Motor neuron (in vitro differentiated cells): ENCODE data around the gene CDH20. TPM values are rescaled to one million over a fixed set of nuclear protein-coding genes. Genes with fewer than 3 reads are reported as not detected.

Source experiments
- ATAC-seq, 8 experiments: fragments of 200-7000 bp; cut with Tn5 transposase; replicated peaks in 6 of 8; 2 replicates each; pipeline ENCODE4 v1.8.0; 2021; ENCODE audit warnings: mild to moderate bottlenecking in 8 of 8, moderate library complexity in 8 of 8
- H3K27ac ChIP-seq, 2 donors: fragments of 250-450 bp; sonication (Bioruptor Pico); 2 replicates each; pipeline ENCODE4 v1.9.0; 2021; ENCODE audit warnings: antibody characterized with exemption in 2 of 2, mild to moderate bottlenecking in 2 of 2, moderate library complexity in 1 of 2
- H3K4me1 ChIP-seq, 2 donors: fragments of 250-450 bp; sonication (Bioruptor Pico); replicated peaks in 1 of 2; 2 replicates each; pipeline ENCODE4 v1.6.1; 2021; ENCODE audit warnings: antibody characterized with exemption in 2 of 2, mild to moderate bottlenecking in 2 of 2, moderate library complexity in 1 of 2
- H3K4me3 ChIP-seq, 5 donors: fragments of 250-450 bp; sonication (Bioruptor Pico); 2 replicates each; pipeline ENCODE4 v1.9.0; 2021; ENCODE audit warnings: antibody characterized with exemption in 5 of 5, mild to moderate bottlenecking in 5 of 5, moderate library complexity in 4 of 5
- WGBS, 10 experiments: fragments of 450-650 bp; shearing (Covaris generic); methylation state at CpG; one replicate each; pipeline ENCODE4 v1.0.0; 2022; 5-methylcytosine and 5-hydroxymethylcytosine counted together
- in situ Hi-C, 9 experiments: fragments of 400-800 bp; cut with MboI; loops; one replicate each; pipeline ENCODE4 v1.15.0; 2021; ENCODE audit warnings: low sequenced_read_pairs in 9 of 9, low pct_unique_long_range_greater_than_20kb in 2 of 9; ENCODE audit not compliant: unreplicated experiment in 9 of 9
- total RNA-seq, 8 experiments: library from RNA; unstranded; fragments of 300-600 nt; gene quantifications; 2 replicates each; pipeline versions ENCODE4 v1.2.3 to v1.2.4, GENCODE V29; 2022

CDH20 gene
- total RNA-seq, 8 experiments from 2014 or later, result 5.4 to 38.9 (median 8.8) TPM; not detected in 3

DNA sequence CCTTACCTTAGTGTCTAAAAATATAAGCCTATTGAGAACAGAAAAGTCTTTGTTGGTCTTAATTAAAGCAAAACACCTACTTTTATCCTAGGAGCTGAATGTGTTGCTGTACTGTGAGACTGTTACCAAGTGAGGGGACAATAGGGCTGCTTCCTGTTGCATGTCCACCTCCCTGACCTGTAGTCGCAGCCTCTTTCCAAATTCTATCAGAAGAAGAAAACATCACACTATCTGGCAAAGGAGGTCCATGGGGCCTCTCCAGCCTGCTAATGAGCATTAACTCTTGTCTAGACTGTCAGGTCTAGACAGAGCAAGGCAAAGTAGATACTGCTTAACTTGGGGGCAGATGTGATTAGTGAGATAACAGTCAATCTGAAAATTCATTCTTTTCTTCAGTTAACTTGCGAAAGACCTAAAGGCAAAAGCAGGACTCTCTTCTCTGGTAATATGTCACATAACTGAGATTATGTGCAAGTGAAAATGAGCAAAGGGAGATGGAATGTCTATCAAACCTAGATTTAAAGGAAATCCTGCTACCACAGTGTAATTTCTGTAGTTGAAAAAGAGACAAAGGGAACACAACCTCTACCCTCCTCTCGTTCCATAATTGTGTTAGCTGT lies 66.9 kb downstream of the CDH20 start:
- Histone ChIP-seq H3K27ac (no peak overlapping the region), H3K4me1 (peaks cover 3 to 6% of the 10 kb centered on the region in 2 donors), H3K4me3 (no peak overlapping the region)
- ATAC-seq, result peak in 3 of 8 experiments; percentile 44 to 91 (median 67)
- 17 to 100% (median 71%) methylated on average over 1 to 3 of the region's 3 CpGs; no CpG with 5 or more reads in 1 of the 10 experiments for WGBS, 10 experiments
- in situ Hi-C loops, result no loop called here

DNA sequence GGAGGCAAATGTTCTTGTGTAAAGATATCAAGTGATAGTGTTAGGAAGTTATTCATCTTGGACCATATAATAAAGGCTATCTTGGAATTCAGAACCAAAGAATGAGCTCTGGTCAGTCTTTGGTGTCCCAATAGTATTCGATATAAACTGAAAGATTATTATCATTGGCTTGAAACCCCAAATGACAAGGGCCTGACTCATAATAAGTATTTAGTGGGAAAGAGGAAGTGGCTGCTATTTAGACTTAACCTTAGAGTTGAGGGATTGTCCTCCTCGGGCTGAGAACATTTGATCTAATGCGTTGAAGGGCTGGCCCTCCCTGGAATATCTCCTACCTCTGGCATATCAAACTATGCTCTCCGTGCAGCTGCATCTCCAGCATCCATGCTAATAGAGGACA lies 67.5 kb downstream of the CDH20 start:
- 0 to 100% (median 83%) methylated on average over 1 to 4 of the region's 4 CpGs; no CpG with 5 or more reads in 1 of the 10 experiments for whole genome bisulfite sequencing, 10 experiments
- Histone ChIP-seq H3K4me3 (no peak overlapping the region), H3K4me1 (peaks cover 3 to 6% of the 10 kb centered on the region in 2 donors), H3K27ac (no peak overlapping the region)
- ATAC-seq, result no peak
- in situ Hi-C loops, result no loop called here

DNA sequence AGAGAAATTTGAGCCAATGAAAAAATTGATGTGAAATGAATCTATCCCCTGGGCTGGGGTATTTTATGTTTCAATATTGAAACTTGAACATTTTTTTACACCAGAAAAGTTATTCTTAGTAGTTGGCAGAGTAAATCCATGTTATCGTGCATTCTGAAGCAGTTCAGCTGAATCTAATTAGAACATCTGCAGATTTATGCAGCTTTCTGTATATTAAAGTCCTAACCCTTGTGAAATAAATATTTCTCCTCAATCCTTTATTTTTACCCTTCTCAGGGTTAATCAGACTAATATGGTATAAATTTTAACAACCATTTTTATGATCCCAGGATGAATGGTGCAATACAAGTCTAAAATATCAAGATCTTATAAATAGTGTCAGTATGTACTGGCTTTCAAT lies 69.5 kb downstream of the CDH20 start:
- peaks cover 3 to 6% of the 10 kb centered on the region in 2 donors for H3K4me1 ChIP-seq
- H3K4me3 ChIP-seq, result no peak overlapping the region
- H3K27ac ChIP-seq, result no peak overlapping the region
- 0 to 100% (median 33%) methylated on average over 1 of the region's 1 CpG; no CpG with 5 or more reads in 3 of the 10 experiments for WGBS, 10 experiments
- in situ Hi-C loops, result no loop called here
- peak in 1 of 8 experiments; percentile 17 for ATAC-seq

DNA sequence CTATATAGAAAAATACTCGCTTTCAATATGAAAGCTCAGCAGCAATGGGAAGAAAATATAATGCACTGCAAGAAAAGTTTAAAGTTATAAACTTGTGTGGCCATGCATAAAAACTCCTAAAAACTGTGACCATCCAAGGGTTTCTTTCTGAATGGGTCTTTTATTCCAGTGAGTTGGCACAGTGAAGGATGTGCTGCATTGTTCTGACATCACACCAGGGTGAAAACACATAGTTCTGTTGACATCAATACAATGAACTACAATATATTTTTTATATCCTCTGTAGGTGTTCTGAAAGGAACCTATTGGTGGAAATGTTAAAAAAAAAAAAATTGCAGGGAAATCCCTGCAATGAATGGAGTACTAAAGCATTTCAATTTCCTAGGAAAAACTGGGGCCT lies 80.2 kb downstream of the CDH20 start:
- Histone ChIP-seq H3K4me1 (peaks cover 16 to 20% of the 10 kb centered on the region in 2 donors), H3K4me3 (no peak overlapping the region), H3K27ac (peak overlapping the region in 1 of 2 donors; percentile 30)
- in situ Hi-C loops, result no loop called here
- WGBS, 10 experiments, result 17 to 100% (median 62%) methylated on average over 1 of the region's 1 CpG; no CpG with 5 or more reads in 2 of the 10 experiments
- ATAC-seq, result peak in 5 of 8 experiments; percentile 41 to 92 (median 60)

DNA sequence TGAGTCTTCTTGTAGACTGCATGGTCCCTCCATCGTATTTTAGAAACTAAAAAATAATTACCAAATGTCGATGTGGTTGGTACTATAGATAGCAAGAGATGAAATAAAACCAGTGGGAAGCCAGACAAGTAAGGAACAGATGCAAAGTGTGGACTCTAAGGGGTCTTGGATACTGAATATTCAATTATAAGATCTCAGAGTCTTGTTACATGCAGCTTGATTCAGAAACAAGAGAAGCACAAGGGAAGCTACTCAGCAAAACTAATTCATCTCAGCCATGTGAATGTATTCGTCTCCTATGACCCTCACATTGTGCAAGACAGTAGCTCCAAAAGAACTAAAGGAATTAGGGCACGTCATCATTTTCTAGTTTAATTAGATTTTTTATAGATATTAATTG lies 80.9 kb downstream of the CDH20 start:
- in situ Hi-C loops, result no loop called here
- ATAC-seq, result peak in 5 of 8 experiments; percentile 38 to 71 (median 54)
- WGBS, 10 experiments, result 11 to 54% (median 35%) methylated on average over 1 to 4 of the region's 4 CpGs
- no peak overlapping the region for H3K4me3 ChIP-seq
- peaks cover 16 to 20% of the 10 kb centered on the region in 2 donors for H3K4me1 ChIP-seq
- H3K27ac ChIP-seq, result peak overlapping the region in 1 of 2 donors; percentile 54

DNA sequence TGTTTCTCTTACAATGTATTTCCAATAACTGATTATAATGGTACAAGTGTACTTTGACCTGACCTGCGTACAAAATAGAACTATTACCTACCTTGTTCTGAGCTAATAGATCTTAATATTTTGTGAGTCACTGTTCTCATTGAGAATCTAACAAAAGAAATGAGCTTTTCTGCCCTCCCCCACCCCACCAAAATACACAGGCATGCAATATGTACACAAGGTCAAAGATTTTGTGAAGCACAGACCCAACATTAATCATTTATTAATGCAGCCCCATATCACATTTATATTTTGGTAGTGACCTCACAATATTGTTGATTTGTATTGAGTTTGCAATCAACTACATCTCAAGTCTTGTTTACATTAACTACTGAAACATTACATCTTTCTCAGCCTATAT lies 86.5 kb downstream of the CDH20 start:
- 60 to 100% (median 90%) methylated on average over 1 of the region's 1 CpG; no CpG with 5 or more reads in 1 of the 10 experiments for WGBS, 10 experiments
- Histone ChIP-seq H3K4me1 (peaks cover 0 to 7% of the 10 kb centered on the region in 2 donors), H3K27ac (no peak overlapping the region), H3K4me3 (no peak overlapping the region)
- no peak for ATAC-seq
- in situ Hi-C loops, result no loop called here

DNA sequence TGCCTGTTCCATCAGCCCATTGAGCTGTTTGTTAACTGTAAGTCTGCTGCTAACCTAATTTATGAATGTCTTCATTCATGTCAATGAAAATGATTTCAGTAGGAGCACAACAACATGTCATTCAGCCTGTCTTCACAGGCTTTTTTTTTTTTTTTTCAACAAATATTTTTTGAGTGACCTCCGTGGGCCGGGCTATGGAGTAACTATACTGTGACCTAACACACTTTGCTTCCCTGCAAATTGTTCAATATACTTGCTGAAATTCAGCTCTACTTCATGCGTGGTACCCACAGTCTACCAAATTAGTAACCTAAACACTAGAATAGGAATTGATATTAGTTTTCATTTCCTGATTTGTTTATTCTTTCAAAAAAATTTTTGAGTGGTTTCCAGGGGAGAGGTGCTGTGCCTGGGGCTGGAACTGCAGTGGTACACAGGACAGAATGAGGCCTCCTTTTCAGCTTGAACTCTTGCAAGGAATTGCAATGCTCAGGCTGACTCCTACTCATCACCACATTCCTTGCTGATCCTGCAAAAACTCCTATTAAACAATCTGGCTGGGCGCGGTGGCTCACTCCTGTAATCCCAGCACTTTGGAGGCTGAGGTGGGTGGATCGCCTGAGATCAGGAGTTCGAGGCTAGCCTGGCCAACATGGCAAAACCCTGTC lies 87.1 kb downstream of the CDH20 start:
- H3K4me3 ChIP-seq, result no peak overlapping the region
- no peak overlapping the region for H3K27ac ChIP-seq
- in situ Hi-C loops, result no loop called here
- ATAC-seq, result peak in 5 of 8 experiments; percentile 49 to 92 (median 65)
- 71 to 100% (median 90%) methylated on average over 2 to 6 of the region's 7 CpGs; no CpG with 5 or more reads in 1 of the 10 experiments for WGBS, 10 experiments
- H3K4me1 ChIP-seq, result peaks cover 0 to 8% of the 10 kb centered on the region in 2 donors

DNA sequence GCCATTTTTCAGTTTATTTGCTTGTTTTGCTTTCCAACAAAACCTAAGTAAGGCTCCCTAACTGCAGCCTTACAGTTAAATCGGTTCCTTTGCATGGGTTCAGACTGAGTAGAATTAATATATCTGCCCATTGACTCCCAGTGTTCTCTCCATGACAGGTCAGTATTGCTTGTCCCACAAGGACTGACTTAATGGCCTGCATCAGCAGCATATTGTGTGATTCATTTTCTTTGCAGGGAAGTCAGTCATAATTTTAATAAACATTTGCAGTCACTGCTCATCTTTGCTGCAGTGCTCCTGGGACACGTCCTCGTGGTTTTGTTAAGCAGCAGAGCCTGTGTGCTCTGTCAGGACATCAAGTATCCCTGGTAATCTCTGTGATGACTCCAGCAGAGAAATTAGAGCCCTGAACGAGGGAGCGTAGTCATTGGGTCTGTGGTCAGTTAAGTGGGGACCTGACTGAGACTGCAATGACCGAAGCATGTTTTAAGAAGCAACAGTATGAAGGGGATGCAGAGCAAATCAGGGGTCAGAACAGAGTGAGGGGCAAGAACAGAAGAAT lies 93.3 kb downstream of the CDH20 start:
- WGBS, 10 experiments, result 41 to 83% (median 53%) methylated on average over 1 to 6 of the region's 6 CpGs; no CpG with 5 or more reads in 2 of the 10 experiments
- Histone ChIP-seq H3K27ac (peak overlapping the region; percentile 39 to 41), H3K4me3 (no peak overlapping the region), H3K4me1 (peaks cover 13 to 38% of the 10 kb centered on the region in 2 donors)
- in situ Hi-C loops, result no loop called here
- peak in 5 of 8 experiments; percentile 98 to 99 (median 99) for ATAC-seq

DNA sequence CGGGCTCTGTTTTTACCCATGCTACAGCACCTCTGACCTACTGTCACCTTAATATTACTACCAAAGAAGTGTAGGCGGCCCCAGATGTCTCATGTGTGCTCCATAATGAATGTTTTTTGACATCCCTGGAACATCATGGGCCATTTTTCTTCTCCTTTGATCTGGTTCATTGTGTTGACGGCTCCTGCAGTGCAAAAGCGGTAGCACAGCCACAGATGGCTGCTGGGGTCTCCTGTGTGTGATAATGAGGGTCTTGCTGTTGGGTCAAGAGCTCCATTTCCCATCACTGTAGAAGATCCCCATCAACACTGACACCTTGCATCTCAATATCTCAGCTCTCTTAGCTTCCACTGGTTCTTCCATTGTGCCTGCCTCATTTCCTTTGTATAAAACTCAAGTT lies 95.0 kb downstream of the CDH20 start:
- H3K27ac ChIP-seq, result peak overlapping the region; percentile 16 to 26
- ATAC-seq, result no peak
- in situ Hi-C loops, result no loop called here
- peaks cover 13 to 36% of the 10 kb centered on the region in 2 donors for H3K4me1 ChIP-seq
- no peak overlapping the region for H3K4me3 ChIP-seq
- whole genome bisulfite sequencing, 10 experiments, result 0 to 100% (median 33%) methylated on average over 1 to 4 of the region's 4 CpGs; no CpG with 5 or more reads in 3 of the 10 experiments

DNA sequence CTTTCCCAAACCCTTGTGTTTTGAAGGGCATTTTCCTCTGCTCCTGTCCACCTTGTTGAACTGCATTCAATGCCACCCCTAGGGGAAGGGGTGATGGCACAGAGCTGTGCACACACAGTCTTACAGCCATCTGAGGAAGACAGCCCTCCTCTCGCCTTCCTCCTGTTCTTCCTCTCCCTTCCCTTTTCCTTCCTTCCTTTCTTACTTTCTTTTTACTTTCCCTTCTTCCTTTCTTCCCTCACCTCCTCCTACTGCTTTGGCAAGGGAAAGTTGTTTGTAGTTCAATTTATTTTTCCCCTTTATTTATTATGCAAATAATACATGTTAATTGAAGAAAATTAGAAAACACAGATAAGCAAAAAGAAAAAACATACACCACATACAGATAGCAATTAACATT lies 99.4 kb downstream of the CDH20 start:
- in situ Hi-C loops, result no loop called here
- 8 to 100% (median 87%) methylated on average over 1 of the region's 1 CpG; no CpG with 5 or more reads in 2 of the 10 experiments for WGBS, 10 experiments
- H3K4me1 ChIP-seq, result peaks cover 9 to 14% of the 10 kb centered on the region in 2 donors
- no peak overlapping the region for H3K27ac ChIP-seq
- H3K4me3 ChIP-seq, result no peak overlapping the region
- no peak for ATAC-seq

DNA sequence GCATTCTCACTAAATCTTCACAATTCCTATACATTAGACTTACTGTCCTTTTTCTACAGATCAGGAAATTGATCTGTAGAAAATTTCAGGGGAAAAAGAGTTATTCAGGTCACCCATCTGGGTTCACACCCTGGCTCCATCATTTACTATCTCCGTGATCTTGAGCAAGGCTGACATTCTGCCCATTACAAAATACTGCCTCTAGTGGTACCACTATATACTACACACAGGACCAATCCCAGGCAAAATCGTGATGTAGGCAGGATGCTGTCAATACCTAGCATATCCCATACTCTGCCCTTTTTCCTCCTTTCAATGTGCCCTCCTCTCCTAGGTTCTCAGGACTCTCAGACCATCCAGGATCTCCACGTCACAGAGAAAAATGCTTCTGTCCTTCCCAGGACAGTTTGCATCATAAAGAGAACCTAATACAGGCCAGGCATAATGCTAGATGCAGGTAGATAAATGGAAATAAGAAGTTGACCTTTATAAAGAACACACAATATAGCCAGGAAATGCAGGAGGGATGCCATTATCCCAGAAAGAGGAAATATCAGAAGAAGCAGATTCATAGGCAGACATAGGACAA lies 101.9 kb downstream of the CDH20 start:
- ATAC-seq, result peak in 2 of 8 experiments; percentile 22 to 26
- no peak overlapping the region for H3K27ac ChIP-seq
- in situ Hi-C loops, result no loop called here
- H3K4me1 ChIP-seq, result no peaks in the 10 kb centered on the region
- no peak overlapping the region for H3K4me3 ChIP-seq
- WGBS, 10 experiments, result 0 to 83% (median 62%) methylated on average over 1 to 3 of the region's 3 CpGs; no CpG with 5 or more reads in 2 of the 10 experiments

DNA sequence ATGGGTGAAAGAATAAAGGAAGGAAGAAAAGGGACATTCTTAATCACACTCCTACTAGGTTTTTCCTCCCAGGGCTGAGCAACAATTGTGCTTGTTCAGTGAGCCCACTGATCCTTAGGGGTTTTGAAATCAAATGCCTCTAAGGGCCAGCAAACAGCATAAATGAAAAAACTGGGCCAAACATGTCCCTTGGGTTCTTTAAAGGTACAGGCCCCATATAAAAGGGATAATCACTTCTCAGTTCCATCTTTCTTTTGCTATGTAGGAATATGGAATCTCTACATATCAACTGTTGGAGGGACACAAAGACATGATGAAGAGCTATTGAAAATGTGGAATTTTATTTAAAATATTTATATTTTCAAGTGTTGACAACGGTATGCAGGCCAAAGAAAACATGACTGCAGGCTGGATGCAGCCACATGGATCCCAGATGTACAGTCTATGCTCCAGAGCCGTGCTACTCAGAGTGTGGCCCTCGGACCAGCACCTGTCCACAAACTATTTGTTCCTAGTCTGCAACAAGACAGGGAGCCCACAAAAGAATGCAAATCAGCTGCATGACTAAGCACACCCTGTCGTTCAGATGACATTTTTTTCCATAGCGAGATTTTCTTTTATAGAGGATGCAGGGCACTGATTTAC lies 110.0 kb downstream of the CDH20 start:
- Histone ChIP-seq H3K4me3 (no peak overlapping the region), H3K27ac (no peak overlapping the region), H3K4me1 (peaks cover 10 to 13% of the 10 kb centered on the region in 2 donors)
- peak in 3 of 8 experiments; percentile 65 to 91 (median 90) for ATAC-seq
- in situ Hi-C loops, result no loop called here
- WGBS, 10 experiments, result 0 to 100% (median 72%) methylated on average over 1 to 5 of the region's 5 CpGs; no CpG with 5 or more reads in 1 of the 10 experiments
